Stimulated activated naive CD8-positive, alpha-beta T cell treated with anti-CD3 and anti-CD28 coated beads, Interleukin-15, Interleukin-2, amounts not matched to agents 100 ng/mL and 50 ng/mL, for 24 hours (primary cell): Measurements from ENCODE around the gene SCUBE3.

Source experiments
- H3K27ac Mint-ChIP-seq: one replicate; pipeline ENCODE4 v1.8.0; 2021; ENCODE audit warnings: mild to moderate bottlenecking, mixed read lengths
- H3K27me3 Mint-ChIP-seq: one replicate; pipeline ENCODE4 v1.8.0; 2021; ENCODE audit warnings: mixed read lengths
- H3K36me3 Mint-ChIP-seq: one replicate; pipeline ENCODE4 v1.8.0; 2021; ENCODE audit warnings: low read depth, mixed read lengths
- H3K4me1 Mint-ChIP-seq: one replicate; pipeline ENCODE4 v1.8.0; 2021; ENCODE audit warnings: low read depth, mixed read lengths
- H3K4me3 Mint-ChIP-seq: one replicate; pipeline ENCODE4 v1.8.0; 2021; ENCODE audit warnings: mild to moderate bottlenecking, mixed read lengths
- H3K9me3 Mint-ChIP-seq: one replicate; pipeline ENCODE4 v1.8.0; 2021; ENCODE audit warnings: mixed read lengths

SCUBE3 gene

GRCh38 chr6:35297601-35298481, 84.1 kb downstream of the SCUBE3 start, which contains the start of gene DEF6:
DEF6 (plus strand) TSS chr6:35297818; CDS start chr6:35297857, 39 bp downstream.
- Mint-ChIP-seq H3K4me1 (peaks cover 48% of the 10 kb centered on the region), H3K27ac (peak within 1 kb of the TSS; percentile 97), H3K4me3 (peak within 1 kb of the TSS; percentile 92), H3K9me3 (no peaks in the 10 kb centered on the region), H3K36me3 (peaks cover 34% of the 10 kb centered on the region), H3K27me3 (no peaks in the 10 kb centered on the region)

GRCh38 chr6:35298625-35299140, 84.9 kb downstream of the SCUBE3 start:
- no peaks in the 10 kb centered on the region for H3K27me3 Mint-ChIP-seq
- peak overlapping the region; percentile 97 for H3K27ac Mint-ChIP-seq
- H3K4me3 Mint-ChIP-seq: peak overlapping the region; percentile 92
- H3K4me1 Mint-ChIP-seq: peaks cover 56% of the 10 kb centered on the region
- H3K9me3 Mint-ChIP-seq: no peaks in the 10 kb centered on the region
- peaks cover 42% of the 10 kb centered on the region for H3K36me3 Mint-ChIP-seq

- no peaks in the 10 kb centered on the region for H3K9me3 Mint-ChIP-seq
- H3K4me1 Mint-ChIP-seq: peaks cover 66% of the 10 kb centered on the region
- peaks cover 42% of the 10 kb centered on the region for H3K36me3 Mint-ChIP-seq
These were observed 85.9 kb downstream of the SCUBE3 start for GRCh38 chr6:35299674-35300073.

GRCh38 chr6:35300848-35301247, 87.1 kb downstream of the SCUBE3 start:
- Mint-ChIP-seq H3K4me3 (peak overlapping the region; percentile 92), H3K4me1 (peaks cover 67% of the 10 kb centered on the region)

More at GRCh38 chr6:35299674-35300073, 85.9 kb downstream of the SCUBE3 start:
- Mint-ChIP-seq H3K4me3 (peak overlapping the region; percentile 92), H3K27me3 (no peaks in the 10 kb centered on the region), H3K27ac (peak overlapping the region; percentile 97)

More at GRCh38 chr6:35300848-35301247, 87.1 kb downstream of the SCUBE3 start:
- H3K27ac Mint-ChIP-seq: peak overlapping the region; percentile 97
- H3K36me3 Mint-ChIP-seq: peaks cover 39% of the 10 kb centered on the region
- no peaks in the 10 kb centered on the region for H3K9me3 Mint-ChIP-seq
- no peaks in the 10 kb centered on the region for H3K27me3 Mint-ChIP-seq
